Fibroblast of pulmonary artery (primary cell): ENCODE data around the gene VOPP1.
"Not testable (repeated sequence)": the region's sequence is repeated elsewhere in the genome, so short reads cannot be mapped to it uniquely, and the experiment has no call there.

Source experiments
- DNase-seq: peaks from one replicate; pipeline ENCODE4 v3.0.0-alpha.2; 2010; ENCODE audit warnings: low read depth
- H3K4me3 ChIP-seq: replicated peaks from 2 replicates; pipeline ENCODE4 v1.5.1; 2011; ENCODE audit warnings: low read depth, mild to moderate bottlenecking, control low read depth, low read length, moderate library complexity
- TF ChIP-seq, protein P1 (sequence below): IDR thresholded peaks from 2 replicates; pipeline ENCODE4 v1.5.1; 2011; ENCODE audit warnings: mild to moderate bottlenecking, control low read depth, low read length, inconsistent platforms; ENCODE audit errors: missing control alignments

Gene VOPP1, protein sequence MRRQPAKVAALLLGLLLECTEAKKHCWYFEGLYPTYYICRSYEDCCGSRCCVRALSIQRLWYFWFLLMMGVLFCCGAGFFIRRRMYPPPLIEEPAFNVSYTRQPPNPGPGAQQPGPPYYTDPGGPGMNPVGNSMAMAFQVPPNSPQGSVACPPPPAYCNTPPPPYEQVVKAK

GRCh38 chr7:55572378-55573233, at the start of gene VOPP1:
VOPP1 (minus strand) TSS chr7:55572502; CDS start chr7:55572324, 178 bp downstream.
- peak; percentile 57 for DNase-seq
- peak within 1 kb of the TSS; percentile 70 for H3K4me3 ChIP-seq
- TF ChIP-seq, protein P1, sequence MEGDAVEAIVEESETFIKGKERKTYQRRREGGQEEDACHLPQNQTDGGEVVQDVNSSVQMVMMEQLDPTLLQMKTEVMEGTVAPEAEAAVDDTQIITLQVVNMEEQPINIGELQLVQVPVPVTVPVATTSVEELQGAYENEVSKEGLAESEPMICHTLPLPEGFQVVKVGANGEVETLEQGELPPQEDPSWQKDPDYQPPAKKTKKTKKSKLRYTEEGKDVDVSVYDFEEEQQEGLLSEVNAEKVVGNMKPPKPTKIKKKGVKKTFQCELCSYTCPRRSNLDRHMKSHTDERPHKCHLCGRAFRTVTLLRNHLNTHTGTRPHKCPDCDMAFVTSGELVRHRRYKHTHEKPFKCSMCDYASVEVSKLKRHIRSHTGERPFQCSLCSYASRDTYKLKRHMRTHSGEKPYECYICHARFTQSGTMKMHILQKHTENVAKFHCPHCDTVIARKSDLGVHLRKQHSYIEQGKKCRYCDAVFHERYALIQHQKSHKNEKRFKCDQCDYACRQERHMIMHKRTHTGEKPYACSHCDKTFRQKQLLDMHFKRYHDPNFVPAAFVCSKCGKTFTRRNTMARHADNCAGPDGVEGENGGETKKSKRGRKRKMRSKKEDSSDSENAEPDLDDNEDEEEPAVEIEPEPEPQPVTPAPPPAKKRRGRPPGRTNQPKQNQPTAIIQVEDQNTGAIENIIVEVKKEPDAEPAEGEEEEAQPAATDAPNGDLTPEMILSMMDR, result no peak

- no peak overlapping the region for H3K4me3 ChIP-seq
- TF ChIP-seq, protein P1, result no peak
- DNase-seq, result no peak
Observed at GRCh38 chr7:55618913-55619312, 46.6 kb upstream of the VOPP1 start.

DNA sequence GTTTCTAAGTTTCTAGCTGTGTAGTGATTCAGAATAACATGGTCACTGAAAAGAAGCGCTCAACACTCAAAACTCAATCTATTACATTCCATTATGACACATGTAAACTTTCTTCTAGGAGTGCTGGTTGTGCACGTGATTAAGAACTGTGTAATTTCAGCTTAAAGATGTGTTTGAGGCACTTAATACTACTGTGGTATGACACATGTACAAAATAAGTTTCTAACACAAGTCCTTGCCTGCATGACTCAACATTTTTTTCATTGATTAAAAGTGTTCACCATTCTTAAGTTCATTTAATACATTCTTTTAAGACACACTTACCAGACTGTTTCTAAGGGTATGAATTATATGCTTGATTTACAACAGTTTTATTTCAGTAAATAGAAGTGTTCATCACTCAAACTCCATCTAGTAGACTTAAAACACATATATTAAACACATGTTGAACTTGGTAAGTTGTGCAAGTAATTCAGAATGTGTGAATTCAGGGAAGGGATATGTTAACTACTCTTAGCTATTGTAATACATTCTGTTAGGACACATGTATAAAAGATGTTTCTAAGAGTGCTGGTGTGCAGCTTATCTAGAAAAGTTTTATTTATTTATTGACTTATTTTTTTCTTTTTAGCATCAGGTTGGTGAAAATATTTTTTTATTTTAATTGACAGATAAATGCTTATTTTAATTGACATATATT, 42.2 kb upstream of the VOPP1 start:
- not testable (repeated sequence) for H3K4me3 ChIP-seq, DNase-seq

- not testable (repeated sequence) for DNase-seq, H3K4me3 ChIP-seq
Observed at GRCh38 chr7:55609726-55610125, 37.4 kb upstream of the VOPP1 start.

DNA sequence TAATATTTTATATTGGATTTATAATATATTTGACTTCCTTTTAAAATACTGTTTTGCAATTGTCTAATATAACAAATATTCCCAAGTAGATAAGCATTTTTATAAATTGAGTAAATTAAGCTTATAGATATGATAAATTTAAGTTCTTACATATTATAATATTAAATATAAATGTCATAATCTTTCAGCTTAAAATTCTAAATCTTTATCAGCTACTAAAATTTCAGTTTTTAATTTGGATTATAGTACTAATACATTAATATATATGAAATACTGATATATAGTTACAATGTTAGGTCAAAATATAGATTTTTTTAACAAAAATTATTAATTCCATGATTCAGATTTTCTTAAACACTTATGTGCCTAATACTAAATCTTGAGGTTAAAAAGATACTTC, 33.4 kb upstream of the VOPP1 start:
- not testable (repeated sequence) for DNase-seq, H3K4me3 ChIP-seq

DNA sequence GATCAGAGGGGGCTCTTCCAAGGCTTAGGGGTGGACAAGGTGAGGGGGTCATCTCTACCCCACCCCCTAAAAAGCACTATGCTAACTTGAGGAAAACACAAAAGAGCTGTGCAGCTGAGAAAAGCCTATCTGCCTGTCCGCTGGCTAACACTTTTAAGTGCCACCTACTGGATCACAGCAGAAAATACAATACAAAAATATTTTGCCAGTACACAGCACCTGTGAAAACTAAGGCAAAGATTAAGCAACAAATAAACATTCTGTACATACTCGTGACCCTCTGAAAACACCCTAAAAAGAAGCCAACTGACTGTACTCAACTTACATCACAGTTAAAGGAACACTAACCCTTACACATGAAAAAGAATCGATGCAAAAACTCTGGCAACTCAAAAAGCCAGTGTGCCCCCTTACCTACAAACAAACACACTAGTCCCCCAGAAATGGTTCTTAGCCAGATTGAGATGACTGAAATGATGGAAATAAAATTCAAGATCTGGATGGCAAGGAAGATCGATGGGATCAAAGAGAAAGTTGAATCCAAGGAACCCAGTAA, 25.7 kb upstream of the VOPP1 start:
- TF ChIP-seq, protein P1, result peak; percentile 46
- H3K4me3 ChIP-seq, result not testable (repeated sequence)
- DNase-seq, result peak; percentile 35

DNA sequence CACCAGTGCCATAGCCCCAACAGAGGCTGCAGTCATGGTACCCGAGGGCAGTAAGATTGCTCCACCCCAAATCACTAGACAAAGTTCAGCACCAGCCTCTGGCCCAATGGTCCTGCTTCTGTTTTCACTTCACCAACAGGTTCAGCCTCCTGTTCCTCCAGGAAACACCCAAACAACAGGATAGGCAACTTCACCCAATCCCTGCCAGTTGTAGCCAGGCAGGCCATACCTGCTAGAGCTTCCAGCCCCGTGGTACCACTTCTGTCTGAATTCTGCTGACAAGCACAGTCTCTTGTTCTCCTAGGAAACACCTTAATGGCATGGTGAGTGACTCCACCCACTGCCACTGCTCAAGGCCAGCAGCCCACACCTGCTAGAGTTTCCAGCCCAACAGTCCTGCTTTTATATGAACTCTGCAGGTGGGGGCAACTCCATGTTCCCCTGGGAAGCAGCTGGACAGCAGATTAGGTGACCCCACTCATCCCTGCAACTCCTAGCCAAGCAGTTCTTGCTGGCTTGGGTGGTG, 25.0 kb upstream of the VOPP1 start:
- not testable (repeated sequence) for DNase-seq, H3K4me3 ChIP-seq

GRCh38 chr7:55595511-55595910, 23.2 kb upstream of the VOPP1 start:
- TF ChIP-seq, protein P1, result no peak
- no peak overlapping the region for H3K4me3 ChIP-seq
- DNase-seq, result no peak
